Myocyte (in vitro differentiated cells): ENCODE measurements around the gene NINL. TPM values are rescaled to one million over a fixed set of nuclear protein-coding genes. Genes with fewer than 3 reads are reported as not detected.
A peak's percentile ranks its signal among the peaks of the same experiment; 100 is the strongest.

Experiments used
- DNase-seq: peaks from one replicate; pipeline ENCODE4 v3.0.0-alpha.2; 2012; ENCODE audit warnings: low read depth
- total RNA-seq: library from RNA; depleted of rRNA; stranded (reverse); fragments of >200 nt; gene quantifications from 2 replicates; pipeline ENCODE4 v1.2.3, GENCODE V29; 2014

NINL gene
- total RNA-seq, 1 donor from 2014 or later = 4.7 TPM

DNA sequence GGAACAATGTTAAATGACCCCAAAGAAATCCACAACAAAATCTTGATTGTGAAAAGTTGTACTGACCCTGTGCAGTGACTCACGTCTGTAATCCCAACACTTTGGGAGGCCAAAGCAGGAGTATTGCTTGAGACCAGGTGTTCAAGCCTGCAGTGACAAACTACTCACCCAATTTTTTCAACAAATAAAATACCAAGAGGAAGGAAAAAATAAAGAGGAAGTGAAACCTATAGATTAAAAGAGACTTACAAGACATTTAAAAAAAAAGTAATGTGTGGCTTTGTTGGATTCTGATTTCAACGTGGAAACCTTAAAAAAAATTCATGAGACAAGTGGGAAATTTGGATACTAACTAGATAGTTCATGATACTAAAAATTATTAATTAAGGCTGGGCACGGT, 146.0 kb downstream of the NINL start:
- no peak for DNase-seq

DNA sequence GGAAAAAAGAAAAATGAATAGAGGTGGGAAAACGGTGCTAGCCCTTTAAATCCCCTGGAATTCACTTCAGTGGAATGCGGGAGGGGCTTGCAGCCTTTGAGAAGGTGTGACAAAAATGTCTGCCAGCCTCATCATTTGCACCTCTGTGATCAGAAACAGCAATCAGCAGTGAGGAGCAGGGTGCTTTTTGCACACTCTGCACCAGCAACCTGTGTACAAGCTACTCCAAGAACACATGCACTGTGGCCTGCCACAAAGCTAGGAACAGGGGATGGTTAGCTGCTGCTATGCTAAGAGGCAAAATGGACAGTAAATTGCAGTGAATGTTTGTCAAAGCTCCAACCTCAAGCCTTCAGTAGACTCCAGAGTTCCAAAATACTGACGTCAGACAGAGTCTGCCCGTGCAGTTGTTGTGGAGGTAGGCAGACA, 148.2 kb downstream of the NINL start:
- DNase-seq = no peak

DNA sequence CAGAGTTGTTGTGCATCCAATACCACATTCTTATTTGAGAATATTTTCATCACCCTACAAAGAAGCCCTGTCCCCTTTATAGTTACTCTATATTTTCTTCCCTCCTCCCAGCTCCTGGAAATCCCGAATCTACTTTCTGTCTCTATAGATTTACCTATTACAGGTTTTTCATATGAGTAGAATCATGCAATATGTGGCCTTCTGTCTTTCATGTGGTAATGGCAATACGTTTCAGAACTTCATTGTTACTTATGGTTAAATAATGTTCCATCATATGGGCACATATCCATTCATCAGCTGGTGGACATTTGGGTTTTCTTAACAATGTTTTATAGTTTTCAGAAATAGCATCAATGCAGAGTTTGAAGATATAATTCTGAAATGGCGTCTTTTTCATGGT, 160.8 kb downstream of the NINL start:
- DNase-seq = no peak

DNA sequence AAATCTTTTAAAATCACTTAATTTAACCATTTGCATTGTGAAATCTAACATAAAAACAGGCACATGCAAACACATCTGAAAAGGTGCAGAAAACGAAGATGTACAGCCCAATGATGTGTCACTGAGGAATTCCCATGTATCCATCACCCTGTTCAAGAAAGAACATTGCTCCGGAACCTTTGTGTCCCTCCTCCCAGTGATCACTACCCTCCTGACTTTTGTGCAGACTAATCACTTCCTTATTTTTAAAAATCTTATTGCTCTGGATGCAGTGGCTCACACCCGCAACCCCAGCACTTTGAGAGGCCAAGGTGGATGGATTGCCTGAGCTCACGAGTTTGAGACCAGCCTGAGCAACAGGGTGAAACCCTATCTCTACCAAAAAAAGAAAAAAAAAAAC, 163.3 kb downstream of the NINL start:
- DNase-seq = no peak

DNA sequence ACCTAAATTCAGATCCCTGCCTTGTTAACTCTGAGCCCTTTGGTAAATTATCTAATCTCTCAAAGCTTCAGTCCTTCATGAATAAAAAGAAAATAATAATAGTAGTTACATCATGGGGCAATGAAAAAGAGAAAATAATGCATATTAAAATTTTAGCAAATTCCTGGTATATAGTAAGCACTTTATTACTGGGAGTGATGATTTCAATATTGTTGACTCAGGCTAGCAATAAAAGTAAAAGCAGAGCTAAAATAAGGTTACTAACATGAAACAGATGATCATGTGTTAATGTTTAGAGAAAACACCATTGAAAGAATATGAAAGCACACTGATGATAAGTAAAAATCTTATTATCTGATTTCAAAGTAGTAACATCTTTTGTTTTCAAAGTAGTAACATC, 164.2 kb downstream of the NINL start:
- DNase-seq = no peak

DNA sequence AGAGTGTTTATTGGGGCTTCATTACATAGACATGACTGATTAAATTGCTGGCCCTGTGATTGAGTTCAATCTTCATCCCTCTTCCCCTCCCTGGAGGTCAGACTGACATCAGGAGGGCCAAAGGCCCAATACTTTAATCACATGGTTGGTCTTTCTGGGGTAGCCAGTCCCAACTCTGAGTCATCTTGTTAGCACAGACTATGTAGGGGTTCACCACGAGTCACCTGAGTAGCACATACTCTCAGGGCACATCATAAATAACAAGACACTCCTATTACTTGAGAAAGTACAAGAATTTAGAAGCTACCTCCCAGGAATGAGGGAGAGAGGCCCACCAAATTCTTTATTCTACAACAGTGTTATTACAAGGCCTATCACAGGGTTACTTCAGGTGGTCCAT, 166.6 kb downstream of the NINL start:
- DNase-seq = no peak

DNA sequence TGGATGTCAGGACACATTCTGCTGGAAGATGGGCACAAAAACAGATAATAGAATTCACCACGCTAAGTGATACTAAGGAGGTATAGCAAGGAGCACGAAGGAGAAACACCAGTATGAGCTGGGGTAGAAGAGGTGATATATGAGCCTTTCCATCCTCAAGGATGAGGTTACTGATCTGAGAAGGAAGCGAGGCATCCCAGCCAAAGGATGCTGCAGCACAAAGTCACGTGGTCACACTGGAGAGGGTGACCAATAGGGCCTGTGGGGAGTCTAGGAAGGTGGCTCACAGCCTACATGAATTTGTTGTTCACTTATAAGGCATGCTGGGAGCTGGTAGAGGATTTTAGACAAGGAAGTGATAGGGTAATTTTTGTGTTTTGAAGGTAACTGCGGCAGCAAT, 176.4 kb downstream of the NINL start:
- no peak for DNase-seq

DNA sequence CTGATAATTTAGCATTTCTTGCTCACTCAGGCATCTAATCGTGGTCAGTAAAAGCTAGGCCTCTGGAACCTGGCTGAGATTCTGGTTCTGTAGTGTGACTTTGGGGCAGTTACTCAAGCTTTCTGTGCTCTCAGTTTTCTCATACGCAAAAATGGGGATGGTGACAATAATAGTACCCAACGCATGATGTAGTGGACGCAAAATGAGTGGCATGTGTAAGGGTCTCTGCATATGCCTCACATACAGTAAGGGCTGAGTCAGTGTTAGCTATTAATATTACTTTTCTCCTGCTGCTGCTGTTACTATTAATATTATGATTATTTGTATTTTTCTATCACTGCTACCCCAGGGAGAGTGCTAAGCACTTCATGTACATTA, 177.2 kb downstream of the NINL start:
- no peak for DNase-seq

DNA sequence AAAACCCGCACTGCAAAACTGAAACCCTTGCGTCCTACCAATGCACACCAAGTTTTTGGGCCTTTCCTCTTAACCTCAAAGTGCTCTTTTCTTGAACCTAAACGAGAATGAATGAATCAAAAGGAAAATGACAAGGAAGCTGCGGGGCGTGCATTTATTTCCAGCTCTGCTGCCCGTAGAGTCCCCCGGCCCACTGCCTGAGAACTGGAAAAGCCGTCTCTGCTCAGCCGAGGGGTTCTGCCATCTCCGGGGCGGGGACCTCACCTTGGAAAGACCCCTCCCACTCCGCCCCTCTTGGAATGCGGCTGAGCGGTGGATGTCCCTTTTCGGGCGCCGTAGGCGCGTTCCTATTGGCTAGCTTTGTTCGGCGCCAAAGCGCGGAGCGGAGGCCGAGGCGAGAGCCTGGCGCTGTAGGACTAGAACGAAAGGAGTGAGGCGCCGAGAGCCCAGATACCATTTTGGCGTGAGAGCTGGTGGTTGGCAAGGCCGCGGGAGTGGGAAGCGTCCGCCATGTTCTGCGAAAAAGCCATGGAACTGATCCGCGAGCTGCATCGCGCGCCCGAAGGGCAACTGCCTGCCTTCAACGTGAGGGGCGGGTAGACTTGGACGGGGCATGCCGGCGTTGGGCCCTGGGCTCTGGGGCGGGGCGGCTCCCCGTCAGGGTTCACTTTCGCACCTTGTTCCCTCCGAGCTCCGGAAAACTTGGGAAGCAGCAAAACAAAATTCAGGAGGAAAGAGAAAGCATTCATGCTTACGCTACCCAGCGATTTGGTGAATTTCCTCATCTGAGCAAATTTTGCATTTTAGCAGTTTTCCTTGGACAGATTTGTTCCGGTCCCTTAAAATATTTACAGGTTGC, 177.8 kb downstream of the NINL start, which contains the start of gene GINS1:
Gene GINS1, plus strand, starts transcription at position 363 of the 859 bp plus-strand sequence. Its CDS starts 148 bp downstream, at position 511.
- DNase-seq = peak; percentile 90

Other genes starting within 250 kb of the NINL start
- 36.1 and 40.4 TPM in 2 replicates for gene ABHD12, start 194.7 kb downstream of the NINL start, total RNA-seq
- 2.2 and 3.0 TPM in 2 replicates for gene GINS1, start 177.9 kb downstream of the NINL start, total RNA-seq
- 7.0 and 9.9 TPM in 2 replicates for gene NANP, start 38.5 kb upstream of the NINL start, total RNA-seq
- gene ZNF337, start 111.3 kb upstream of the NINL start, total RNA-seq = 15.1 and 15.7 TPM in 2 replicates